ENCODE results near the gene PAX7. TPM values are rescaled to one million over a fixed set of nuclear protein-coding genes. Genes with fewer than 3 reads are reported as not detected.

Gene PAX7
- total RNA-seq, 4 donors from 2014 or later, result not detected

DNA sequence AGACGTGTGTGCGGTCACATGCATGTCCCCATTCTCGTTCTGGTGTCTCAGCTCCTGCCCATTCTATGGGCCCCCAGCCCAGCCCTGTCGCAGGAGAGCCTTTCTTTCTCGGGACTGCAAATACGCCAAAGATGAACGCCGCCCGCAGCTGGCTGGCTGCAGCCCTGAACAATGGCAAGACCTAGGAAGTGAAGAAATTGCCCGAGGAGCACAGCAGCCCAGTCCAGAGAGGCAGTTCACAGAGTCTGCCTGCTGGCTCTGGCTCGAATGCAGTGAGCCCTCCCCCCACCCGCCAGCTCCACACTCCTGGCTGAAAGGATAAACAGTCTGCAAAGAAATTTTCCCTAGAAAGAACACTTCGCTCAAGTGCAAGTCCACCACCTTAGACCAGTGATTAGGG lies 23.3 kb downstream of the PAX7 start:
- no peak overlapping the region for H3K4me3 ChIP-seq
- intact Hi-C loops (cut with DNase I), result no loop called here
- WGBS, 2 donors, result 15 to 21% methylated on average over 9 to 12 of the region's 13 CpGs
- H3K9me3 ChIP-seq, result no peaks in the 10 kb centered on the region
- H3K36me3 ChIP-seq, result no peaks in the 10 kb centered on the region
- peaks cover 0 to 100% (median 11%) of the 10 kb centered on the region in 4 donors for H3K27me3 ChIP-seq
- no peak overlapping the region for H3K27ac ChIP-seq
- DNase-seq, result no peak
- peaks cover 0 to 8% (median 0%) of the 10 kb centered on the region in 3 donors for H3K4me1 ChIP-seq
- no peak for TF ChIP-seq POLR2A (IDR thresholded peaks at IDR 0.05)
- TF ChIP-seq, protein P1, sequence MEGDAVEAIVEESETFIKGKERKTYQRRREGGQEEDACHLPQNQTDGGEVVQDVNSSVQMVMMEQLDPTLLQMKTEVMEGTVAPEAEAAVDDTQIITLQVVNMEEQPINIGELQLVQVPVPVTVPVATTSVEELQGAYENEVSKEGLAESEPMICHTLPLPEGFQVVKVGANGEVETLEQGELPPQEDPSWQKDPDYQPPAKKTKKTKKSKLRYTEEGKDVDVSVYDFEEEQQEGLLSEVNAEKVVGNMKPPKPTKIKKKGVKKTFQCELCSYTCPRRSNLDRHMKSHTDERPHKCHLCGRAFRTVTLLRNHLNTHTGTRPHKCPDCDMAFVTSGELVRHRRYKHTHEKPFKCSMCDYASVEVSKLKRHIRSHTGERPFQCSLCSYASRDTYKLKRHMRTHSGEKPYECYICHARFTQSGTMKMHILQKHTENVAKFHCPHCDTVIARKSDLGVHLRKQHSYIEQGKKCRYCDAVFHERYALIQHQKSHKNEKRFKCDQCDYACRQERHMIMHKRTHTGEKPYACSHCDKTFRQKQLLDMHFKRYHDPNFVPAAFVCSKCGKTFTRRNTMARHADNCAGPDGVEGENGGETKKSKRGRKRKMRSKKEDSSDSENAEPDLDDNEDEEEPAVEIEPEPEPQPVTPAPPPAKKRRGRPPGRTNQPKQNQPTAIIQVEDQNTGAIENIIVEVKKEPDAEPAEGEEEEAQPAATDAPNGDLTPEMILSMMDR (IDR thresholded peaks at IDR 0.05), result no peak

DNA sequence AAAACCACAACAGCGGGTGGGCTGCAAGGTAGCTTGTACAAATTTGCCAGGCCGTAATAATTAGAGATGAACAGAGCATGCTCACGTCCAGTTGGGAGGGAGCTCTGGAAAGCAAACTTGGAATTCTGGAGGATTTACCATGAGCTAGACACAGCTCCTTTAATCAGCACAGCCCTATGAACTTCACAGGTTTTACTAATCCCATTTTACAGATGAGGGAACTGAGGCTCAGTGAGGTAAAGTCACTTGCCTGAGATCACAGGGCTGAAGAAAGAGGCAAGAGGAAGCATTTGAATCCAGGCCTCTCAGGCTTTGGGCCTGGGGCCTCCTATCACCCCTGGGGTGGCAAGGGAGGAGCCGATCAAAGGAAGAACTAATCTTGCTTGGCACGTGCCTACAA lies 24.0 kb downstream of the PAX7 start:
- H3K27ac ChIP-seq, result no peak overlapping the region
- no peak overlapping the region for H3K4me3 ChIP-seq
- H3K4me1 ChIP-seq, result peaks cover 0 to 8% (median 0%) of the 10 kb centered on the region in 3 donors
- 69 to 82% methylated on average over 5 of the region's 5 CpGs for WGBS, 2 donors
- TF ChIP-seq, protein P1 (IDR thresholded peaks at IDR 0.05), result no peak
- TF ChIP-seq POLR2A (IDR thresholded peaks at IDR 0.05), result no peak
- intact Hi-C loops (cut with DNase I), result no loop called here
- H3K9me3 ChIP-seq, result no peaks in the 10 kb centered on the region
- H3K36me3 ChIP-seq, result no peaks in the 10 kb centered on the region
- peaks cover 0 to 100% (median 10%) of the 10 kb centered on the region in 4 donors for H3K27me3 ChIP-seq
- DNase-seq, result no peak

DNA sequence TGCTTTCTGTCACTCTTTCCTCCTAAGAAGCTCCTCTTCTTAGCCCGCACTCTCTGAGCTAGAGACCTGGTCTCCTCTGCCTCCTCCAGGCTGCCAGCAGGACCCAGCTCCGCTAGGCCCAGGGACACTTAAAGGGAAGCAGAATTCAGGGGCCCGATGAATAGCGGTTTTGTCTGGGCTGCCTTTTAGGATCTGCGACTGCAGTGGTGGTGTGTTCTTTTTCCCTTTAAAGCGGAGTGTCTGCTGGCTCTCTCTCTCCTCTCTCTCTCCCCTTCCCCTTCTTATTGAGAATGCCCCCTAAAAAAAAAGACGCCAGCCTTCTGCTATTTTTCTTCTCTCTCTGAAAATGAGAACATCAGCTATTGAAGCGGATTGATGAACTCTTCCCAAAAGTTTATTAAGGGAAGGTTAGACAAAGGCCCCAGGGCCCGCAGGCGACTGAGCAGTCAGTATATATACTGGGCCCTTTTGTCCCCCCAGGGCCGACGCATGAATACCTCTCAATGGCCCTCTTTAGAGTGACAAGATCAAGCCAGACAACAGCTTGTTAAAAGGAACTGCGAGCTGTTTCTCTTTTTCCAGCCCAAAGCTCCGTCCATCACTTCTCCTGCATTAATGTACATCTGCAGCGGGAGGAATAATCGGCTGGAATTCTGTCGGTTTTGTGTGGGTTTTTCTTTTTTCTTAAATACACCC lies 27.0 kb downstream of the PAX7 start:
- WGBS, 2 donors, result 79 to 83% methylated on average over 15 to 17 of the region's 17 CpGs
- TF ChIP-seq, protein P1 (IDR thresholded peaks at IDR 0.05), result no peak
- Histone ChIP-seq H3K36me3 (no peaks in the 10 kb centered on the region), H3K27me3 (peaks cover 0 to 99% (median under 1%) of the 10 kb centered on the region in 4 donors), H3K4me3 (no peak overlapping the region), H3K9me3 (no peaks in the 10 kb centered on the region), H3K27ac (no peak overlapping the region), H3K4me1 (peaks cover 0 to 8% (median 0%) of the 10 kb centered on the region in 3 donors)
- intact Hi-C loops (cut with DNase I), result no loop called here
- no peak for DNase-seq

DNA sequence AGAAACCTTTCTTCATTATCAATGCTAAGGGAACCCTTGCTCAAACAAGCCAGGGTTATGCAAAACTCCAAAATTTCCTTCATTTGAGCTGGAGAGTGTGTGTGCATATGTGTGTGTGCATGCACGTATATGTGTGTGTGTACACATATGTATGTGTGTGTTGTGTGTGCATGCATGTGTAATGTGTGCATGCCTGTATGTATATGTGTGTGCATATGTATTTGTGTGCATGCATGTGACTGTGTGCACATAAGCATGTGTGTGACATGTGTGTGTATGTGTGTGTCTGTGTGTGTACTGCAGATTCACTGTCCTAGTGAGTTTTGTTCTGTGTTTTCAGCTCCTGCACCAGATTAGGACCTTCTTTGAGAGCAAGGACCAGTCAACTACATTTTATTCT lies 28.2 kb downstream of the PAX7 start:
- no peak for TF ChIP-seq POLR2A (IDR thresholded peaks at IDR 0.05)
- TF ChIP-seq, protein P1 (IDR thresholded peaks at IDR 0.05), result no peak
- H3K4me3 ChIP-seq, result no peak overlapping the region
- peaks cover 0 to 97% (median 0%) of the 10 kb centered on the region in 4 donors for H3K27me3 ChIP-seq
- no peaks in the 10 kb centered on the region for H3K36me3 ChIP-seq
- intact Hi-C loops (cut with DNase I), result no loop called here
- DNase-seq, result no peak
- H3K9me3 ChIP-seq, result no peaks in the 10 kb centered on the region
- peaks cover 0 to 4% (median 0%) of the 10 kb centered on the region in 3 donors for H3K4me1 ChIP-seq
- no peak overlapping the region for H3K27ac ChIP-seq
- WGBS, 2 donors, result 64 to 85% methylated on average over 1 of the region's 1 CpG

DNA sequence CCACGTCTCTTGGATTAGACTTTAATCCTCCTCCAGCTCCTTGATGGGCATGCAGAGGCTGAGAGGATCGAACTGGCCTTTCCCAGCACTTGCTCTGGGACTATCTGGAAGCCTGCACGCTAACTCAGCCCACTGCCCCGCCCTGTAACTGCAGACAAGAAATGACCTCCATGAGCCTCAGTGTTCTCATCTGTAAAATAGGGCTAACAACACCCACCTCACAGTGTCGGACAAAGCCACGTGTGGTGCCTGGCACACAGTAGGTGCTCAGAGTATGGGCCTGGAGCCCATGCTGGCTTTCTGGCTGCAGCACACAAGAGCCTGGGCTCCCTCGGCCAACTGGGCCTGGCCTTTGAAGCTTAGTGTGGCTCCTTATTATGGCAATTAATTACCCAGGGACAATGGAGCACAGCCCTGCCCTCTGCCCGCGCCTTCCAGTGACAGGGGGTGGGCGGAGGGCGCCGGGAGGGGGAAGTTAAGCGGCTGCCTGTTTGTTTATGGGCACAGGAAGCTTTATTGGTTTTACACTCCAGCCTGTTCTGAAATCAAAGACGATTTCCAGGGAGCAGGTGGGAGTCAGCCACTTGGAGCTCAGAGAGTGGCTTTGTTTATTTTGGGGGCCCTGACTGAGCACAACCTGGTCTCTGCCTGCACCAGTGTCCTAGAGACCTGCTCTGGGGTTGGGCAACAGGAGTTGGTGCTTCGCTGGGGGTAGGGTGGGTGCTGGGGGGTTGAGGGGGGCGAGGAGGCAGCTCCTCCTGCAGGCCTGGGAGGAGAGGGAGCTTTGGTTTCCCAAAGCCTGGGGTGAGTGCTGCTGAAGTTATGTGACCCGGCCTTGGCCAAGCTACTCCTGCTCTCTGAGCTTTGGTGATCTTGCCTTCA lies 31.0 kb downstream of the PAX7 start:
- intact Hi-C loops (cut with DNase I), result no loop called here
- WGBS, 2 donors, result 48 to 60% methylated on average over 2 to 8 of the region's 17 CpGs

More for the DNA sequence above, 31.0 kb downstream of the PAX7 start:
- TF ChIP-seq POLR2A (IDR thresholded peaks at IDR 0.05), result no peak
- no peak for DNase-seq
- no peak overlapping the region for H3K4me3 ChIP-seq
- H3K9me3 ChIP-seq, result no peaks in the 10 kb centered on the region
- peaks cover 0 to 97% (median 0%) of the 10 kb centered on the region in 4 donors for H3K27me3 ChIP-seq
- H3K36me3 ChIP-seq, result no peaks in the 10 kb centered on the region
- H3K27ac ChIP-seq, result no peak overlapping the region
- peaks cover 0 to 10% (median 0%) of the 10 kb centered on the region in 3 donors for H3K4me1 ChIP-seq
